Mammary epithelial cell (primary cell): ENCODE measurements around the gene AGPS.

ENCODE experiments used
- EZH2 ChIP-seq: IDR thresholded peaks from 2 replicates; pipeline ENCODE4 v1.6.1; 2012; ENCODE audit warnings: low read length, inconsistent platforms, borderline replicate concordance
- TF ChIP-seq, protein P1 (sequence below), 2 donors: IDR thresholded peaks in 1 of 2; conservative IDR thresholded peaks in 1 of 2; 2 replicates each; pipeline ENCODE4 v1.5.1; 2011 to 2012; ENCODE audit warnings: inconsistent platforms in 2 of 2, low read length in 2 of 2, mild to moderate bottlenecking in 2 of 2, control low read depth in 1 of 2, low read depth in 1 of 2; ENCODE audit not compliant: insufficient read depth in 1 of 2; ENCODE audit errors: extremely low read depth in 1 of 2

DNA sequence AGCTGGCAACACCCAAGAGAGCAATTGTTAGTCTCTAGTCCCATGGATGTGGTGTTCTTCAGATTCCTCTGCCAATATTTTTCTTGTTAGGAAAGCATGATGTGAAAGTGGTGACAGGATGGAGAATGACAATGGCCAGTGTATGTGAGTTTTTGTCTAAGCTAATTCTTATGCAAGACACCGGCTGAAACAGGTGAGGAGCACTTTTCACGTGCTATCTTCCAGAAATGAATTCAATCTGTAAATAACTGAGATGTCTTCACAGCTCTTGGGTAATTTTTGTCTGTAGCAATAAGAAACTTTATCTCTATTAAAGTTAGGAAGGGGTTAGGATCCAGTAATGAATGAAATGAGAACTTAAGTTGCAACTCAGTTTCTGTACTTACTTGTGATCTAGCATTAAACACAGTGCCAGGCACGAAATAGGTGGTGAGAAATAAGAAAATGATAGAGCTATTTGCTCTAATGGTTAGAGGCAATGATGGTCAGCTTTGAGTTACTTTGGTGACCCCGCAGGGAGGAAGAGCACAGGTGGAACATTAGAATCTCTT, 676 bp upstream of the AGPS start:
- TF ChIP-seq, protein P1, sequence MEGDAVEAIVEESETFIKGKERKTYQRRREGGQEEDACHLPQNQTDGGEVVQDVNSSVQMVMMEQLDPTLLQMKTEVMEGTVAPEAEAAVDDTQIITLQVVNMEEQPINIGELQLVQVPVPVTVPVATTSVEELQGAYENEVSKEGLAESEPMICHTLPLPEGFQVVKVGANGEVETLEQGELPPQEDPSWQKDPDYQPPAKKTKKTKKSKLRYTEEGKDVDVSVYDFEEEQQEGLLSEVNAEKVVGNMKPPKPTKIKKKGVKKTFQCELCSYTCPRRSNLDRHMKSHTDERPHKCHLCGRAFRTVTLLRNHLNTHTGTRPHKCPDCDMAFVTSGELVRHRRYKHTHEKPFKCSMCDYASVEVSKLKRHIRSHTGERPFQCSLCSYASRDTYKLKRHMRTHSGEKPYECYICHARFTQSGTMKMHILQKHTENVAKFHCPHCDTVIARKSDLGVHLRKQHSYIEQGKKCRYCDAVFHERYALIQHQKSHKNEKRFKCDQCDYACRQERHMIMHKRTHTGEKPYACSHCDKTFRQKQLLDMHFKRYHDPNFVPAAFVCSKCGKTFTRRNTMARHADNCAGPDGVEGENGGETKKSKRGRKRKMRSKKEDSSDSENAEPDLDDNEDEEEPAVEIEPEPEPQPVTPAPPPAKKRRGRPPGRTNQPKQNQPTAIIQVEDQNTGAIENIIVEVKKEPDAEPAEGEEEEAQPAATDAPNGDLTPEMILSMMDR (conservative IDR thresholded peaks at IDR 0.05 in 1 of 2, IDR thresholded peaks at IDR 0.05 in 1 of 2; ENCODE audit: extremely low read depth in 1 of 2, insufficient read depth in 1 of 2, low read depth in 1 of 2, low read length in 2 of 2), result no peak
- TF ChIP-seq EZH2, result no peak
